ENCODE measurements around the gene KRTAP10-10.
A peak's percentile ranks its signal among the peaks of the same experiment; 100 is the strongest.
"Not testable (repeated sequence)": the region's sequence is repeated elsewhere in the genome, so short reads cannot be mapped to it uniquely, and the experiment has no call there.

KRTAP10-10 gene, protein sequence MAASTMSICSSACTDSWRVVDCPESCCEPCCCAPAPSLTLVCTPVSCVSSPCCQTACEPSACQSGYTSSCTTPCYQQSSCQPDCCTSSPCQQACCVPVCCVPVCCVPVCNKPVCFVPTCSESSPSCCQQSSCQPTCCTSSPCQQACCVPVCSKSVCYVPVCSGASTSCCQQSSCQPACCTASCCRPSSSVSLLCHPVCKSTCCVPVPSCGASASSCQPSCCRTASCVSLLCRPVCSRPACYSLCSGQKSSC

DNA sequence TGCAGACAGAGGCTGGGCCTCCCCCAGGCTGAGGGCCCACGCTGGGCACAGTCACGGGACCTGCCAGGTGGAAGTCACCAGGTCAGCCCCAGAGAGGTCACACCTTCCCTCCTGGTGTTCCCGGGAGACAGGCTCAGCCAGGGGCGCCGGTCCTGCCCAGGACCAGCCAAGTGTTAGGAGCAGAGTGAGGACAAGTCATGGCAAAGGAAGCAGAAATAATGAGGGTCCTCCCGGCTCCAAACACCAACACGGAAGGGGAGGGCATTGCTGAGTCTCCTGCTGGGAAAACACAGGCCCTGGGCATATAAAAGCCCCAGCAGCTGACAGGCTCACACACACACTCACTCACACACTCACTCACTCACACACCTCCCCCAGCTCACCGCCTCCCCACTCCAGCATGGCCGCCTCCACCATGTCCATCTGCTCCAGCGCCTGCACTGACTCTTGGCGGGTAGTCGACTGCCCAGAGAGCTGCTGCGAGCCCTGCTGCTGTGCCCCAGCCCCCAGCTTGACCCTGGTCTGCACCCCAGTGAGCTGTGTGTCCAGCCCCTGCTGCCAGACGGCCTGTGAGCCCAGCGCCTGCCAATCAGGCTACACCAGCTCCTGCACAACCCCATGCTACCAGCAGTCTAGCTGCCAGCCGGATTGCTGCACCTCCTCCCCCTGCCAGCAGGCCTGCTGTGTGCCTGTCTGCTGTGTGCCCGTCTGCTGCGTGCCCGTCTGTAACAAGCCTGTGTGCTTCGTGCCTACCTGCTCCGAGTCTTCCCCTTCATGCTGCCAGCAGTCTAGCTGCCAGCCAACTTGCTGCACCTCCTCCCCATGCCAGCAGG lies at the start of gene KRTAP10-10:
Gene KRTAP10-10, plus strand, starts transcription at position 339 of the 833 bp plus-strand sequence. Its CDS starts 62 bp downstream, at position 401.
- peak; percentile 28 for DNase-seq

DNA sequence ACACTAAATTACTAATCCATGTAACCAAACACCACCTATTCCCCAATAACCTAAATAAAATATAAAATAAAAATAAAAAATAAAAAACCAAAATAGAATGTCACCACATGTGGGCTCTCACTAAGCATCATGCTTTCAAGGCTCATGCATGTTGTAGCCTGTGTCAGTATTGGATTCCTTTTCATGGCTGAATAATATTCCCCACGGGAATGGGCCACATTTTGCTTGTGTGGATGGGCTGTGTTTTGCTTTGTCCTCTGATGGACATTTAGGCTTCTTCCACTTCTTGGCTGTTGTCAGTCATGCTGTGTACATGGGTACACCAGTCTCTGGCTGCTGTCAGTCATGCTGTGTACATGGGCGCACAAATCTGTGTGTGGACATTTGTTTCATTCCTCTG lies 48.1 kb upstream of the KRTAP10-10 start:
- DNase-seq = no peak

DNA sequence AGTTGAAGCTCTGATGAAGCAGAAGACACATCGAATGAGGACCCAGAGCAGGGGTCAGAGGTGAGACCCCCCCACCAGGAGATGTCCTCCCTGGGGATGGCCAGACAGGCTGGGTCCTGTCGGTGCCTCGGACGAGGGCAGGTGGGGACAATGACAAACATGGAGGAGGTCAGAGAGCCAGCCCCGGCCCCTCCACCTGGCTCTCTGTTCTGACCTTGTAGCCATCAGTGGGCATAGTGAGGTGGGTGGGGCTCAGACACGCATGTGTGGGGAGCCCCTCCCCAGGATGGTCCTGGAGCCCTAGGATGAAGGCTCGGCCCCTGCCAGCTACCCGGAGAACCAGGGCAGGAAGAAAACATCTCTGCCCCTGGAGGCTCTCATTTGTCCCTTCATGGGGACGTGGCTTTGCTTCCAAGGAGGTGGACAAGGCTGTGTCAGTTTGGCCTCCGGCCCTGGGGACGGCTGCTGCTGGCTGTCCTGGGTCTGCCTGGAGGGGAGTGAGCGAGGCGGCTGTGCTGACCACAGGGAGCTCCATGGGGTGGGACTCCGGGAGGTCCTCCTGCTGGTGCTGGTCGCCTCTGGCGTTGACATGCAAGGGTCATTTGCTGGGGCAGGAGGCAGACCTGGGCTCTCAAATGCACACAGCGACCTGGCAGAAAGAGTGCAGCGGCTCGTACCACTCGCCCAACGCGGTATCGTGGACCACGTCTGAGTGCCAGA lies 47.4 kb upstream of the KRTAP10-10 start:
- DNase-seq = no peak

DNA sequence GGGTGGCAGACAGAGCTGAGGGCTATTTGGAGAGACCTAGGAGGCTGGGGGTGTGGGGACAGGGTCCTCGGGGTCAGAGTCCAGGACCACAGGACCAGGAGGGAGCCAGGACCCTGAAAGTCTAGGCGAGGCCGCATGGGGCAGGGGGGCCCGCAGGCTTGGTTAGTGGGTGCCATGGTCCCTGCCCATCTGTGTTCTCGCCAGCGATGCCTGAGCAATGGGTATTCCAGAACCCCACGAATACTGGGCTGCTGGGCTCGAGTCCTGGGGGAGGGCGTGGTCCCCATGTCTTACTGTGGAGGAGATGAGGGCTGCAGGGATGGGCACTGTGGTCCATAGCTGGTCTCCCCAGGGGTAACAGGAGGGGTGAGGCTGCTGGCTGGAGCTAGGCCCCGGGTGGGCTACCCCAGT lies 46.8 kb upstream of the KRTAP10-10 start:
- DNase-seq = no peak

DNA sequence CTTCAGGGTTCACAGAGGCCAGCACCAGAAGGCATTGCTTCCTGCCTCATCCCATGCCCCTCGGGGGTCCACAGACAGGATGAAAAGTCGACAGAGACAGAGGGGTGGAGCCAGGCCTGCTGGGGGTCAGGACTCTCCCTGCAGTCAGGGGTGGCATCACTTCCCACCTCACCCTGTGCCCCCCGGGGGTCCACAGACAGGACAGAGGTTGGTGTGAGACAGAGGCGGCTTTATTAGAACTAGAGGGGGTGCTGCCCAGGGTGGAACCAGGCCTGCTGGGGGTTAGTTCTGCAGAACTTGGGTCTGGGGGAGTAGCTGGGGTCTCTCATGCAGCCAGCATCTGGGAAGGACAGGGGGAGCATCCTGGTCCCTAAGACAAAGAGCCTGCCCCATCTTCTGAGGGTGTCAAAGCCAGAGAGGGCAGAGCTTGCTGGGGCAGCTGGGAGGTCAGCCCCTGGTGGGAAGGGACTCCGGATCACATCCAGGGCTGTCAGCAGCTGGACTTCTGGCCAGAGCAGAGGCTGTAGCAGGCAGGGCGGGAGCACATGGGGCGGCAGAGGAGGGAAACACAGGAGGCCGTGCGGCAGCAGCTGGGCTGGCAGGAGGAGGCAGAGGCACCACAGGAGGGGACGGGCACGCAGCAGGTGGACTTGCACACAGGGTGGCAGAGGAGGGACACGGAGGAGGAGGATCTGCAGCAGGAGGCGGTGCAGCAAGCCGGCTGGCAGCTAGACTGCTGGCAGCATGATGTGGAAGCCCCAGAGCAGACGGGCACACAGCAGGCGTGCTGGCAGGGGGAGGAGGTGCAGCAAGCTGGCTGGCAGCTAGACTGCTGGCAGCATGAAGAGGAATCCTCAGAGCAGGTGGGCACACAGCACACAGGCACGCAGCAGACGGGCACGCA lies 46.0 kb upstream of the KRTAP10-10 start:
- DNase-seq = peak; percentile 36

DNA sequence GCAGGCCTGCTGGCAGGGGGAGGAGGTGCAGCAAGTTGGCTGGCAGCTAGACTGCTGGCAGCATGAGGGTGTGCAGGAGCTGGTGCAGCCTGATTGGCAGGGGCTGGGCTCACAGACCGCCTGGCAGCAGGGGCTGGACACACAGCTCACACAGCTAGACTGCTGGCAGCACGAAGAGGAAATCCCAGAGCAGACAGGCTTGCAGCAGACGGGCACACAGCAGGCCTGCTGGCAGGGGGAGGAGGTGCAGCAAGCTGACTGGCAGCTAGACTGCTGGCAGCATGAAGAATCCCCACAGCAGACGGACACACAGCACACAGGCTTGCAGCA lies 45.4 kb upstream of the KRTAP10-10 start:
- DNase-seq = not testable (repeated sequence)

DNA sequence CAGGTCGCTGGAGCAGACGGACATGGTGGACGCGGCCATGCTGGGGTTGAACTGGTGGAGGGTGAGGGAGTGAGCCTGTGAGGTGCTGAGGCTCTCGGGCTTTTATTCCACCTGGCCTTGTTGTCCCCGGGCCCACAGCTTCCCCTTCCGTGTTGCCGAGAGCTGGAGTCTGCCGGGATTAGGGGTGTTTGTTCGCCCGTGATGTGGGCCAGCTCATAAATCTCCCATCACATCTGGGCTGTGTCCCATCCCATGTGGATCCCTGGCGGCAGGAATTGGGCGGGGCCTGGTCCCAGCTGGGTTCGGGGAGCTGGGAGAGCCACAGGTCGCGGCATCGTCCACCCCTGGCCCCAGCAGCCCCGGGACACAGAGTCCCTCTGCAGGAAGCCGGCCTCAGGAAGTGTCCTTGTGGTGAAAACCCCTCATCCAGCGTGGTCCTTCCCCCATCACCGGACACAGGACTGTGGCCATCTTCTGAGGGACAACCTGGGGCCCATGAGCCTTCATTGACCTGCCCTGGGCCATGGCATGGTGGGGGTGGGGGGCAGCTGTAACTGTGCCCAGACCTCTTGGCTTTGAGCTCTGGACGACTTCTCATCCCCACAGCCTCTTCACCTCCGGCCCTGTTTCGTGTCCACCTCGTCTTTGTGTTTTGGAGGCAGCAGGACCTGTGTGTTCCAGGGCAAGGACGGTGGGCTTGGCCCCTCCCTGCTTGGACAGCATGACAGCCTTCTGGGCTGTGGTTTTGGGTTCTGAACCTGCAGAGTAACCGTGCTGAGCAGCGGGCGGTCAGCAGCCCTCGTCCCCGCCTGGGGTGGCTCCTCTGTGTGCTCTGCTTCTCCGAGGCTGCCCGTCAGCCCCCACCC lies 44.5 kb upstream of the KRTAP10-10 start, which contains the start of gene KRTAP10-6:
Gene KRTAP10-6, minus strand, starts transcription at position 60 of the 866 bp plus-strand sequence. Its CDS starts 21 bp downstream, at position 39.
- no peak for DNase-seq

DNA sequence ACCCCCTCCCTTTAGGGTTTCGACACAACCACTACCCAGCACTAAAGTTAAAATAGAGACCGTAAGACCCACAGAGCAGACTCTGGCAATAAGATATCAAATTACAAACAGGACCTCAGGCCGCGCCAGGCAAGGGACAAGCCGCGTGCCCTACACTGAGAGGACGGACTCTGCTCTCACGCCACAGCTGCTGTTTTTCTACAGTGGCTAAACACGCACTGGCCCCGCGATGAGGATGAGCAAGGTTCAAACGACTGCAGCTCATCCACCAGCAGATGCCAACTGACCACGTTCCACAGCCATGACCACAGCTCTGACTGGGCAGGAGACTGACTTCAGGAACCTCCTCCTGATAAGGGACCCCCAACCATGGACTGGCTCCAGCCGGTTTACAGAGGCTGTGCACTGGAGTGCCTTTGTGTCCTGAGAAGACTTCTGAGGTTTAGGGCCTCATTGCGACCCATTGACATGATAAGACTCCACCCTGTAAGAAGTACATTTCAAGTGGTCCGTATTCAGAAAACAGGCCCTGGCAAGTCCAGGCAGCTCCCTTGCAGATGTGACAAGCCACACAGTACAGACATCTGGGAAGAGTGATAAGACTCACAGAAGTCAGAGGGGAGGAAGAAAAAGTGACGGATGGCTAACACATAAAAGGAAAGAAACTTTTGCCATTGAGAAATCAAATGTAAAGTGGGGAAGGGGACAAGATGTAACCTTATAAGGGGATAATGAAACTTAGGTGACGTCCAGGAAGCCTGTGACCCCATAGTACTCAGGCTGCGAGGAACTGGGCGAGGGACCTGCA lies 43.4 kb upstream of the KRTAP10-10 start:
- DNase-seq = peak; percentile 10

DNA sequence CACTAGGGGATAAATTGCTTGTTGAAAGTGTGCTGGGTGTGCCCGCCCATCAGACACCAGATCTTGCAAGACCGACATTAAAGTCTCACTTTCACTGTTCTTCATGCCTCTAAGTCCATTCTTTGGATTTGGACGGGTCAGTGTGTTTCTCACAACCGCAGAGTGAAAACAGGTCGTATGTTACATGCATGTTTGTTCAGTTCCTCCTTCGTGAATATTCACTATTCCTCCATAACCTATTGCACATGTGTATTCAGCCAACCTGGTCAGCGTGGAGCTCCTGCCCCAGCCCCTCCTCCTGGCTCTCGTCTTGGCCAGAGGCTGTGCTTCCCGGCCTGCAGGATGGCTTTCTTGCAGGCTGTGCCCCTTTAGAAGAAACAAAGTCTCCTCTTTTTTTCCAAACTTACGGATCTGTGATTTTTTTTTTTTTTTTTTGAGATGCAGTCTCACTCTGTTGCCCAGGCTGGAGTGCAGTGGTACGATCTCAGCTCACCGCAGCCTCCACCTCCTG lies 42.7 kb upstream of the KRTAP10-10 start:
- DNase-seq = no peak

DNA sequence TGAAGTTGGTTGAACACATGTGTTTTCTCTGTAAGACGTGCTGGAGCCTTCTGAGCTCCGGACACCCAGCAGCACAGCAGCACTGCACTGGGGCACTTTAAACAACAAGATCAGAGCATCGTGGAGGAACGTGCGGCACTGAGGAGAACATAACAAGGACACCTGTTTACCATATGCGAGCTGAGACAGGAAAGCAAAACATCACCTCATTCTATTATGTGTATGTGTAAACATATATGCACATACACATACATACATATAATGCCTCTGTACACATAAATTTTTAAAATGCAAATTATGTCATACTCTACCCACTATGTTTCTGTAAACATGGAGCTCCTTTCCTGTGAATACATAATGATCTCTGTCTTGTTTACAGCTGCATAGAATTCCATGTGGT lies 41.6 kb upstream of the KRTAP10-10 start:
- DNase-seq = no peak

DNA sequence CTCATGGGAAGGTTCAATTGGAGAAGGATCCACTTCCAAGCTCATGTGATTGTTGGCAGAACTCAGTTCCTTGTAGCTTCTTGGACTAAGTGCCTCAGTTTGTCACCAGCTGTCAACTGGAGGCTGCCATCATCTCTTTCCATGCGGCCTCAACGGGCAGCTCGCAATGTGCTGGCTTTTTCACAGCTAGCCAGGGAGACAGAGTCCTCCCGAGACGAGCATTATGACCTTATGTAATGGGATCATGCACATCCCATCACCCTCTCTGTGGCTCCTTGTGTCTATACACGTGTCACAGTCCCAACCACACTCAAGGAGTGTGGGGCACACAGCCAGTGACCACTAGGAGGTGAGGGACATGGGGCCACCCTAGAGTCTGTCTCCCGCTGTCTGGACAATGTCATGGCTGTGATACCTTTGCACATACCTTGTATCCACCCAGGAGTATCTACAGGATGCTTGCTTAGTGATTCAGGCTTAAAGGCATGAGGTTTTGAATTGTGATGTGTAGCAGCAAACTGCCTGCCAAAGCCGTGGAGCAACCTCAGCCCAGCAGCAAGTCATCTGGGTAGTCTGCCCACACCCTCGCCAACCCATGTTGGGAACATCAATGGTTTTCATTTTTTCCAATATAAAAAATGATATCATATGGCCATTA lies 41.0 kb upstream of the KRTAP10-10 start:
- DNase-seq = no peak

DNA sequence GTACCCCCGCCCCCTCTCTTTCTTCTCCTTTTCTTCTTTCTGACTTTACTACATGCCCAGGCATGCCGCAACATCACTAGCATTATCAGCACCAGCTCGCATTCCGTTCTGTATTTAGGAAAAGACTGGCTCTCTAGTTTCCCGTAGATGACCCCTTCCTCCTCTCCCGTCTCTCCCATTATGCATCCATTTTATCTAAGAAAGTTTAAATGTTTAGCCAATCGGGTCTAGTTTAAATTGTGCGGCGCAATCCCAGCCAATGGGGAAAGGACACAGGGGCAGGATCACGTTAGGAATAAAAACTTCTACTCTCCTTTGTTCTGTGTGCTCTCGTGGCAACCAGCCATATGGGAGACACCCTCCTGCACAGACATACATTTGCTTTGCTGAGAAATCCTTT lies 39.1 kb upstream of the KRTAP10-10 start:
- DNase-seq = peak; percentile 19

DNA sequence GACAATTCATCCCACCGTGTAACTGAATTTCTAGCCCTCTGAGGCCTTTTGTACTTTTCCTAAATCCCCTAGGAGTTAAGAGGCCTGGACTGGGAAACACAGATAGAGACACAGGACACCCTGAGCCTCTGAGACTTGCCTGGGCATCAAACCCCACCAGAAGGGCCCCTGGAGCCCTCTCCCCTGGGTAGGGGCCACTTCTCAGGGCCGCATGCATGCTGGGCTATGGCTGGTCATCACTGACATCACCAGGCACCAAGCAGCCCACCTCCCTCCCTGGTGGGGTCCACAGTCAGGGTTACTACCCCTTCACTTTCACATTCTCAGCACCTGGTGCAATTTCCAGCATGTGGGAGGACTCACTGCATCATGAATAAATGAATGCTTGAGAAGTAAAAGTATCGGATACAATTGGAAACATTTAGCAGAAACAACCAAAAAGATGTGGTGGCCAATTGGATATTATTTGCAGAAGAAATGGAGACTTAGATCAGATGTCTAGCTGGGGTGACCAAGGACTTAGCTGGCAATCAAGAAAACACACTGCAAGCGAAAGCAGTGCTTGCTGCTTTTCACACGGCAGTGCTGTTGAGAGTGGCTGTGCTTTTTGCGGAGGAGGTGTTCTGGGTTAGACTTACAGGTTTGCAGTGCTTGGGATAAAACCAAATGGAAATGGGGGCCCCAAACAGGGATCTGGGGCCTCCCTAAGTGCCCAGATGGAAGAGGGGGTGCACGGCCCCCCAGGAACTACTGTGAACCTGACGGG lies 37.7 kb upstream of the KRTAP10-10 start:
- no peak for DNase-seq

DNA sequence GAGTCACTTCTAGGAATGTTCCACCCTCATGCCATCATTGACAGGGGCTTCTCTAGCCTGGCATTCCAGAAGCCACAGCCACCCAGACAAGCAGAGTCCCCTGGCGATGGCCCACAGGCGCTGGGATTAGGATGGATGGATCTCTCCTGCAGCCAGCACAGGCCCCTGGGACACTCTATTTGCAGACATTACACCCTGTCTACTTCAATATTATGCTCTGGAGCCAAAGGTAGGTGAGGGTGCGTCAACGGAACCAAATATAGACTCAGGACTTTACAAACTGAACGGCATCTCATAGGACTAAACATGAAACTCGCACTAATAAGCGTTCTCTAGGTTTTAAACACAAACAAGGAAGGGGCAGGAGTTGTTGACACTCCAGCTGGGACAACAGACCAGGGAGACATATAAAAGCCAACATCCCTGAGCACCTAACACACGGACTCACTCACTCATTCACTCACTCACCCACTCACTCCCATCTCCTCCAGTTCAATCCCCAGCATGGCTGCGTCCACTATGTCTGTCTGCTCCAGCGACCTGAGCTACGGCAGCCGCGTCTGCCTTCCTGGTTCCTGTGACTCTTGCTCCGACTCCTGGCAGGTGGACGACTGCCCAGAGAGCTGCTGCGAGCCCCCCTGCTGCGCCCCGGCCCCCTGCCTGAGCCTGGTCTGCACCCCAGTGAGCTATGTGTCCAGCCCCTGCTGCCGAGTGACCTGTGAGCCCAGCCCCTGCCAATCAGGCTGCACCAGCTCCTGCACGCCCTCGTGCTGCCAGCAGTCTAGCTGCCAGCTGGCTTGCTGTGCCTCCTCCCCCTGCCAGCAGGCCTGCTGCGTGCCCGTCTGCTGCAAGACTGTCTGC lies 36.8 kb upstream of the KRTAP10-10 start, which contains the start of gene KRTAP10-7:
Gene KRTAP10-7, plus strand, starts transcription at position 480 of the 861 bp plus-strand sequence. Its CDS starts 25 bp downstream, at position 505.
- DNase-seq = not testable (repeated sequence)

DNA sequence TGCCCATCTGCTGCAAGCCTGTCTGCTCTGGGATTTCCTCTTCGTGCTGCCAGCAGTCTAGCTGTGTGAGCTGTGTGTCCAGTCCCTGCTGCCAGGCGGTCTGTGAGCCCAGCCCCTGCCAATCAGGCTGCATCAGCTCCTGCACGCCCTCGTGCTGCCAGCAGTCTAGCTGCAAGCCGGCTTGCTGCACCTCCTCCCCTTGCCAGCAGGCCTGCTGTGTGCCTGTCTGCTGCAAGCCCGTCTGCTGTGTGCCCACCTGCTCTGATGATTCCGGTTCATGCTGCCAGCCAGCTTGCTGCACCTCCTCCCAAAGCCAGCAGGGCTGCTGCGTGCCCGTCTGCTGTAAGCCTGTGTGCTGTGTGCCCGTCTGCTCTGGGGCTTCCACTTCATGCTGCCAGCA lies 36.1 kb upstream of the KRTAP10-10 start:
- DNase-seq = peak; percentile 57

DNA sequence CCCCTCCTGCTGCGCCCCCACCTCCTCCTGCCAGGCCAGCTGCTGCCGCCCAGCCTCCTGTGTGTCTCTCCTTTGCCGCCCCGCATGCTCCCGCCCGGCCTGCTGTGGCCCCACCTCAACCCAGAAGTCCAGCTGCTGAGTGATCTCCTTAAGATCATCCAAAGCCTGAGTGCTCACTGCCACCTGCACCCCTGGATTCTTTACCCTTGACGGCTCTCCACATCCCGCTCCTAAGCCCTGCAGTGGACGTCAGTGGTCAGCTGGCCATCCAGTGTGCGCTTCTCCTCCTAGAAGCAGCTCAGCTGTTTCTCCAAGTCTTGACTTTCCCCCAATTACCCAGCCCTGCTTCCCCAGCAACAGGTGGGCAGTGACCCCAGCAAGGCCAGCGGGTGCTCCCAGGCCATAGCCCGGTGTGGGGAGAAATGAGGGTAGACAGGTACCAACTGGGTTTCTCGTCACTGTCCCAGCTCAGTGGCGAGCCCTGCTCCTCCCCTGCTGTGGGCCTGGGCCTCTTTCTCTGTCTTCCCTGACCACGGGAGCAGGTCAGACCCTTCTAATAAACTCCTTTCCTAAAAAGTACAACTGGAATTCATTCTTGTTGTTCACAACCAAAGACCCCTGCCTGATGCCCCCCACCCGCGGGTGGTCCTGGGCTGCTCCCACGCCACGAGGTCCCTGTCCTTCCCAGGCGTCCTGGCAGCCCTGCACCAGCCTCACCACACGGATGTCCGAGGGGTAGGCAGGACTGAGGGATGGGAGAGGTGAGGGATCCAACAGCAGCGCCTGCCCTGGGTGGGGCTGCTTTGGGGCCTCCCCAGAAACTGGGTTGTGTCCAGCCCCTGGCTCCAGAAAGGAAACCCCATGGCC lies 35.3 kb upstream of the KRTAP10-10 start:
- DNase-seq = peak; percentile 52

DNA sequence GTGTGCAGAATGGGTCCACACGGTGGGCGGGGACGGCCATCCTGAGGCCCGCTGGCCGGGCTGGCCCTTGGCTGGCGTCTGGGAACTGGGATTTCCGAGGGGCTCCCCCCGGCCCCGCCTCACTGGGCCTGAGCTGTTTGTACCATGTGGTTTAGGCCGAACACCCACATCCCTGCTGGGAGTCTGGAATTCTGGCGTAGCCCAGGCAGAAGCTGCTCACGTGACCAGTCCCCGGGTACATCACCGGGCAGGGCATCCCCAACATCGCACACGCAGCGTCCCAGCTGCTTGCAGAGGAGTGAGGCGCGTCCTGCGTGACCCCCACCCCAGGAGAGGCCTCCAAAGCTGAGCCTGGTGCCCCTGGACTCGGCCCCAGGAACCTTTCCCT lies 34.7 kb upstream of the KRTAP10-10 start:
- no peak for DNase-seq
